Activated CD8-positive, alpha-beta T cell treated with anti-CD3 and anti-CD28 coated beads for 36 hours (primary cell): ENCODE measurements around the gene KRT78. TPM values are rescaled to one million over a fixed set of nuclear protein-coding genes. Genes with fewer than 3 reads are reported as not detected.
"Not testable (repeated sequence)": the region's sequence is repeated elsewhere in the genome, so short reads cannot be mapped to it uniquely, and the experiment has no call there.

Source experiments
- ATAC-seq: fragments of 200-7000 bp; cut with Tn5 transposase; one replicate; pipeline ENCODE4 v1.10.0; 2021; ENCODE audit warnings: mild to moderate bottlenecking, moderate library complexity
- CTCF ChIA-PET: fragments of 350-600 bp; sonication (Branson Sonifier 250); formaldehyde crosslinking; loops from one replicate; lab custom pipeline; 2021; ENCODE audit warnings: antibody characterized with exemption; lab: Charles Lee
- POLR2A ChIA-PET: fragments of 350-600 bp; sonication (Branson Sonifier 250); formaldehyde crosslinking; loops from one replicate; lab custom pipeline; 2021; ENCODE audit warnings: antibody characterized with exemption; lab: Charles Lee
- DNase-seq: peaks from one replicate; pipeline ENCODE4 v3.0.0-alpha.2; 2020
- H3K27ac Mint-ChIP-seq: one replicate; pipeline ENCODE4 v1.8.0; 2021; ENCODE audit warnings: mild to moderate bottlenecking, mixed read lengths
- H3K27me3 Mint-ChIP-seq: one replicate; pipeline ENCODE4 v1.8.0; 2021; ENCODE audit warnings: mixed read lengths
- H3K36me3 Mint-ChIP-seq: one replicate; pipeline ENCODE4 v1.8.0; 2021; ENCODE audit warnings: low read depth, mixed read lengths
- H3K4me1 Mint-ChIP-seq: one replicate; pipeline ENCODE4 v1.8.0; 2021; ENCODE audit warnings: low read depth, mixed read lengths
- H3K4me3 Mint-ChIP-seq: one replicate; pipeline ENCODE4 v1.8.0; 2021; ENCODE audit warnings: mild to moderate bottlenecking, moderate library complexity, mixed read lengths
- H3K9me3 Mint-ChIP-seq: one replicate; pipeline ENCODE4 v1.8.0; 2021; ENCODE audit warnings: mixed read lengths
- intact Hi-C: fragments of 100-400 bp; cut with micrococcal nuclease; formaldehyde crosslinking; loops from one replicate; pipeline ENCODE4 v1.10.0; 2022
- total RNA-seq, 2 experiments: library from RNA; stranded (reverse); gene quantifications; one replicate each; pipeline ENCODE4 v1.2.3, GENCODE V29; 2021
- TF ChIP-seq, protein P1 (sequence below): fragments of 200-600 bp; IDR thresholded peaks from one replicate; pipeline ENCODE4 v1.8.0; 2022; ENCODE audit warnings: antibody characterized with exemption, mild to moderate bottlenecking

The KRT78 gene
- total RNA-seq, 2 experiments from 2014 or later: not detected

- Mint-ChIP-seq H3K9me3 (no peaks in the 10 kb centered on the region), H3K4me3 (no peak overlapping the region), H3K27me3 (peaks cover 4% of the 10 kb centered on the region), H3K36me3 (no peaks in the 10 kb centered on the region), H3K4me1 (no peaks in the 10 kb centered on the region), H3K27ac (no peak overlapping the region)
- no peak for ATAC-seq
- ChIA-PET CTCF (interaction anchor here (0.9 to 3.4 kb wide), 3 partner anchors 8 to 88 kb away, joined by 3 to 12 read pairs (median 8); no protein-coding TSS in a partner anchor), POLR2A (no interaction called here)
- TF ChIP-seq, protein P1, sequence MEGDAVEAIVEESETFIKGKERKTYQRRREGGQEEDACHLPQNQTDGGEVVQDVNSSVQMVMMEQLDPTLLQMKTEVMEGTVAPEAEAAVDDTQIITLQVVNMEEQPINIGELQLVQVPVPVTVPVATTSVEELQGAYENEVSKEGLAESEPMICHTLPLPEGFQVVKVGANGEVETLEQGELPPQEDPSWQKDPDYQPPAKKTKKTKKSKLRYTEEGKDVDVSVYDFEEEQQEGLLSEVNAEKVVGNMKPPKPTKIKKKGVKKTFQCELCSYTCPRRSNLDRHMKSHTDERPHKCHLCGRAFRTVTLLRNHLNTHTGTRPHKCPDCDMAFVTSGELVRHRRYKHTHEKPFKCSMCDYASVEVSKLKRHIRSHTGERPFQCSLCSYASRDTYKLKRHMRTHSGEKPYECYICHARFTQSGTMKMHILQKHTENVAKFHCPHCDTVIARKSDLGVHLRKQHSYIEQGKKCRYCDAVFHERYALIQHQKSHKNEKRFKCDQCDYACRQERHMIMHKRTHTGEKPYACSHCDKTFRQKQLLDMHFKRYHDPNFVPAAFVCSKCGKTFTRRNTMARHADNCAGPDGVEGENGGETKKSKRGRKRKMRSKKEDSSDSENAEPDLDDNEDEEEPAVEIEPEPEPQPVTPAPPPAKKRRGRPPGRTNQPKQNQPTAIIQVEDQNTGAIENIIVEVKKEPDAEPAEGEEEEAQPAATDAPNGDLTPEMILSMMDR: no peak
- DNase-seq: no peak
- intact Hi-C loops: no loop called here
These were observed 43.5 kb upstream of the KRT78 start for GRCh38 chr12:52892207-52892852.

DNA sequence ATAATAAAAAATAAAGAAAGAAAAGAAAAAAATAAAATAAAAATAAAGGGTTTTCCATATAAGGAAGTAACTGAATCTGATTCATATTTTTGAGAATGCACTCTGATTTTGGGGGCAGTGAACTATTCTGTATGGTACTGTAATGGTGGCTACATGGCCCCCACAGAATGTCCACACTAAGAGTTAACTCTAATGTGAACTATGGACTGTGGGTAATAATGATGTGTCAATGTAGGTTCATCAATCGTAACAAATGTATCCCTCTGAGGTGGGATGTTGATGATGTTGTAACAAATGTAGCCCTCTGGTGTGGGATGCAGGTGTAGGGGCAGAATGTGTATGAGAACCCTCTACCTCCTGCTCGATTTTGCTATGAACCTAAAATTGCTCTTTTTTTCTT is 42.2 kb upstream of the KRT78 start:
- POLR2A ChIA-PET: no interaction called here
- DNase-seq (no peak), ATAC-seq (no peak)
- Mint-ChIP-seq H3K27me3 (peaks cover 4% of the 10 kb centered on the region), H3K9me3 (no peaks in the 10 kb centered on the region), H3K4me1 (no peaks in the 10 kb centered on the region), H3K27ac (no peak overlapping the region), H3K36me3 (no peaks in the 10 kb centered on the region), H3K4me3 (no peak overlapping the region)
- TF ChIP-seq, protein P1: no peak
- CTCF ChIA-PET: no interaction called here
- intact Hi-C loops: no loop called here

DNA sequence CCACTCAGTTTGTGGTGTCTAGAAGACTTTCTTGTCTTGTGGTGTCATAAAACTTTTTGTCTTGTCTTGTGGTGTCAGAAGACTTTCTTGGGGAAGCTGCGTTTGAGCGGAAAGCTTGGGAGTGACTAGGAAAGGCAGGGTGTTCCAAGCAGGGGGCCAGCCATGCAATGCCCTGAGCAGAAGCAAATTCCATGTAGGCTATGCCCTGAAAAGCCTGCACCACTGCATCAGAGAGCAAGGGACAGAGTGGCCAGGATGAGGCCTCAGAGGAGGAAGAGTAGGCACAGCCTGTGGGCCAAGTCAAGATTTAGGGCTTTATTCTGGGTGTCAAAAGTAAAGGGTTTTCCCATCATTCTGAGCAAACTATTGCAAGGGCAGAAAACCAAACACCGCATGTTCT is 41.6 kb upstream of the KRT78 start:
- Mint-ChIP-seq H3K36me3 (no peaks in the 10 kb centered on the region), H3K27ac (no peak overlapping the region), H3K4me1 (no peaks in the 10 kb centered on the region), H3K27me3 (peaks cover 4% of the 10 kb centered on the region), H3K9me3 (no peaks in the 10 kb centered on the region), H3K4me3 (no peak overlapping the region)
- TF ChIP-seq, protein P1: no peak
- no peak for ATAC-seq
- POLR2A ChIA-PET: no interaction called here
- CTCF ChIA-PET: interaction anchor here (3.9 kb wide), 1 partner anchor 90 kb away, joined by 24 read pairs; no protein-coding TSS in a partner anchor
- no peak for DNase-seq
- intact Hi-C loops: no loop called here

GRCh38 chr12:52884526-52885293 is 35.9 kb upstream of the KRT78 start:
- ATAC-seq: peak; percentile 93
- peaks cover 3% of the 10 kb centered on the region for H3K4me1 Mint-ChIP-seq
- ChIA-PET CTCF (interaction anchor here (0.6 to 14.2 kb wide), 81 partner anchors 8 to 988 kb away, joined by 3 to 552 read pairs (median 4); partner anchors contain the start of genes EIF4B, KRT18, KRT4 and KRT8), POLR2A (interaction anchor here (0.7 to 1.3 kb wide), 5 partner anchors 11 to 97 kb away, joined by 3 to 5 read pairs (median 3); no protein-coding TSS in a partner anchor)
- no peak overlapping the region for H3K27ac Mint-ChIP-seq
- TF ChIP-seq, protein P1: peak; percentile 94
- peaks cover 6% of the 10 kb centered on the region for H3K27me3 Mint-ChIP-seq
- intact Hi-C loops: loop anchor here (1.0 kb wide), 1 partner anchor 97 kb away; no protein-coding TSS in a partner anchor
- H3K36me3 Mint-ChIP-seq: no peaks in the 10 kb centered on the region
- peak; percentile 90 for DNase-seq
- no peaks in the 10 kb centered on the region for H3K9me3 Mint-ChIP-seq
- H3K4me3 Mint-ChIP-seq: no peak overlapping the region

GRCh38 chr12:52880499-52880898 is 31.7 kb upstream of the KRT78 start:
- ATAC-seq, DNase-seq, H3K9me3 Mint-ChIP-seq, H3K4me3 Mint-ChIP-seq, intact Hi-C loops, H3K27ac Mint-ChIP-seq, H3K36me3 Mint-ChIP-seq, H3K4me1 Mint-ChIP-seq, H3K27me3 Mint-ChIP-seq: not testable (repeated sequence)
- ChIA-PET CTCF (interaction anchor here (0.6 to 14.2 kb wide), 63 partner anchors 8 to 721 kb away, joined by 3 to 552 read pairs (median 5); partner anchors contain the start of genes KRT1, KRT2, KRT3 and KRT74), POLR2A (interaction anchor here (1.0 kb wide), 1 partner anchor 125 kb away, joined by 3 read pairs; no protein-coding TSS in a partner anchor)
